GM19193 (cell line): Measurements from ENCODE around the gene SMARCB1.

Experiments used
- POLR2A ChIP-seq: IDR thresholded peaks from 4 replicates; pipeline ENCODE4 v1.6.1; 2011; ENCODE audit not compliant: insufficient read depth, insufficient read length; ENCODE audit errors: extremely low read depth

The SMARCB1 gene

GRCh38 chr22:23825246-23825905 lies 38.6 kb downstream of the SMARCB1 start:
- no peak for TF ChIP-seq POLR2A

GRCh38 chr22:23826510-23827350 lies 40.0 kb downstream of the SMARCB1 start:
- TF ChIP-seq POLR2A = no peak

- no peak for TF ChIP-seq POLR2A
Measured at GRCh38 chr22:23827351-23827995, 40.7 kb downstream of the SMARCB1 start.

GRCh38 chr22:23828800-23829680 lies 42.3 kb downstream of the SMARCB1 start:
- no peak for TF ChIP-seq POLR2A

GRCh38 chr22:23829845-23830372 lies 43.1 kb downstream of the SMARCB1 start:
- no peak for TF ChIP-seq POLR2A

- no peak for TF ChIP-seq POLR2A
Measured at GRCh38 chr22:23831261-23831660, 44.5 kb downstream of the SMARCB1 start.

- no peak for TF ChIP-seq POLR2A
Measured at GRCh38 chr22:23831781-23832180, 45.0 kb downstream of the SMARCB1 start.

GRCh38 chr22:23832226-23833016 lies 45.7 kb downstream of the SMARCB1 start:
- no peak for TF ChIP-seq POLR2A

- no peak for TF ChIP-seq POLR2A
Measured at GRCh38 chr22:23833017-23833751, 46.4 kb downstream of the SMARCB1 start.

- no peak for TF ChIP-seq POLR2A
Measured at GRCh38 chr22:23833911-23834317, 47.1 kb downstream of the SMARCB1 start.

GRCh38 chr22:23834406-23834792 lies 47.6 kb downstream of the SMARCB1 start:
- no peak for TF ChIP-seq POLR2A

GRCh38 chr22:23834793-23835483 lies 48.2 kb downstream of the SMARCB1 start:
- TF ChIP-seq POLR2A = no peak
